SK-N-SH treated with all-trans-retinoic acid at 6 μM for 48 hours (cell line): ENCODE results near the gene C3orf22.

Source experiments
- ARNTL ChIP-seq: fragments of 450-650 bp; formaldehyde crosslinking; IDR thresholded peaks from 2 replicates; pipeline ENCODE4 v1.5.0; 2020; ENCODE audit warnings: low read depth, mild to moderate bottlenecking, moderate library complexity, borderline replicate concordance
- CSDC2 ChIP-seq: fragments of 250-450 bp; sonication (Bioruptor Pico); IDR thresholded peaks from 2 replicates; pipeline ENCODE4 v1.5.0; 2020; ENCODE audit warnings: mild to moderate bottlenecking, moderate library complexity
- TOX ChIP-seq: fragments of 250-450 bp; sonication (Bioruptor Pico); IDR thresholded peaks from 2 replicates; pipeline ENCODE4 v1.8.0; 2021; ENCODE audit warnings: mild to moderate bottlenecking, moderate library complexity, borderline replicate concordance
- ZNF8 ChIP-seq: fragments of 450-650 bp; formaldehyde crosslinking; IDR thresholded peaks from 2 replicates; pipeline ENCODE4 v1.5.0; 2020; ENCODE audit warnings: mild to moderate bottlenecking, moderate library complexity
- TF ChIP-seq, protein P1 (sequence below): fragments of 250-450 bp; sonication (Bioruptor Pico); IDR thresholded peaks from 2 replicates; pipeline ENCODE4 v1.5.1; 2020; ENCODE audit warnings: low read depth, mild to moderate bottlenecking, moderate library complexity

DNA sequence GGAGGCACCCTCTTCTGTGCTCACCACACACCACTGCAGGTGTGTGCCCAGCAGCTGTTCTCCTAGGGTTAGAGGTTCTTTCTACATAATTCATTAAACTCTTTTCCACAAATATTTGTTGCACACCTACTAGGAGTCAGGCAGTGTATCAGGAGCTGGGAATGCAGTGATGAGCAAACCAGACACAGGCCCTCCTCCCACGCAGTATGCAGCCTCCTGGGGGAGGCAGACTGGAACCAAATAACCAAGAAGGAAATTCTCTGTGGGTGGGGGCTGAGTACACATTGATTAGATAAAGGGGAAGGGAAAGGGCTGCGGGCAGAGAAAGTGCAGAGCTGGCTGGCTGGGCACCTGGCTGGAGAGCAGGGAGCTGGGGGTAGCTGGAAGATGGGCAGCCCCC, 18.5 kb upstream of the C3orf22 start:
- TF ChIP-seq ARNTL (CRISPR knock-in tag) (no peak), CSDC2 (CRISPR knock-in tag) (no peak), TOX (CRISPR knock-in tag) (no peak), ZNF8 (CRISPR knock-in tag) (no peak)
- TF ChIP-seq, protein P1, sequence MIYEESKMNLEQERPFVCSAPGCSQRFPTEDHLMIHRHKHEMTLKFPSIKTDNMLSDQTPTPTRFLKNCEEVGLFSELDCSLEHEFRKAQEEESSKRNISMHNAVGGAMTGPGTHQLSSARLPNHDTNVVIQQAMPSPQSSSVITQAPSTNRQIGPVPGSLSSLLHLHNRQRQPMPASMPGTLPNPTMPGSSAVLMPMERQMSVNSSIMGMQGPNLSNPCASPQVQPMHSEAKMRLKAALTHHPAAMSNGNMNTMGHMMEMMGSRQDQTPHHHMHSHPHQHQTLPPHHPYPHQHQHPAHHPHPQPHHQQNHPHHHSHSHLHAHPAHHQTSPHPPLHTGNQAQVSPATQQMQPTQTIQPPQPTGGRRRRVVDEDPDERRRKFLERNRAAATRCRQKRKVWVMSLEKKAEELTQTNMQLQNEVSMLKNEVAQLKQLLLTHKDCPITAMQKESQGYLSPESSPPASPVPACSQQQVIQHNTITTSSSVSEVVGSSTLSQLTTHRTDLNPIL (CRISPR knock-in tag) = no peak
